Measurements from ENCODE around the gene ADAMTSL1. TPM values are rescaled to one million over a fixed set of nuclear protein-coding genes. Genes with fewer than 3 reads are reported as not detected.

Gene ADAMTSL1
- polyA plus RNA-seq, 1 donor, result 3.6 TPM

- no peak for DNase-seq
- no peaks in the 10 kb centered on the region for H3K4me1 ChIP-seq (ENCODE audit: control insufficient read depth, insufficient read depth, low read length)
- no peaks in the 10 kb centered on the region for H3K36me3 ChIP-seq (ENCODE audit: control insufficient read depth, insufficient read depth, low read length)
- H3K9me3 ChIP-seq (ENCODE audit: control insufficient read depth, low read depth, low read length), result no peaks in the 10 kb centered on the region
- H3K27me3 ChIP-seq (ENCODE audit: control insufficient read depth, insufficient read depth, low read length), result no peaks in the 10 kb centered on the region
- no peak overlapping the region for H3K4me3 ChIP-seq (ENCODE audit: low read length)
- H3K27ac ChIP-seq (ENCODE audit: low read length), result no peak overlapping the region
Observed at GRCh38 chr9:18675973-18676372, 202.0 kb downstream of the ADAMTSL1 start.

- Histone ChIP-seq H3K9me3 (ENCODE audit: control insufficient read depth, low read depth, low read length) (no peaks in the 10 kb centered on the region), H3K4me1 (ENCODE audit: control insufficient read depth, insufficient read depth, low read length) (no peaks in the 10 kb centered on the region), H3K4me3 (ENCODE audit: low read length) (no peak overlapping the region), H3K27me3 (ENCODE audit: control insufficient read depth, insufficient read depth, low read length) (no peaks in the 10 kb centered on the region), H3K27ac (ENCODE audit: low read length) (no peak overlapping the region), H3K36me3 (ENCODE audit: control insufficient read depth, insufficient read depth, low read length) (no peaks in the 10 kb centered on the region)
- 50% methylated on average over 1 of the region's 2 CpGs for WGBS (ENCODE audit: insufficient coverage, low lambda C conversion rate)
- DNase-seq, result no peak
Observed at GRCh38 chr9:18676525-18676924, 202.6 kb downstream of the ADAMTSL1 start.

- Histone ChIP-seq H3K9me3 (ENCODE audit: control insufficient read depth, low read depth, low read length) (no peaks in the 10 kb centered on the region), H3K4me3 (ENCODE audit: low read length) (no peak overlapping the region), H3K36me3 (ENCODE audit: control insufficient read depth, insufficient read depth, low read length) (no peaks in the 10 kb centered on the region), H3K27ac (ENCODE audit: low read length) (no peak overlapping the region), H3K27me3 (ENCODE audit: control insufficient read depth, insufficient read depth, low read length) (no peaks in the 10 kb centered on the region), H3K4me1 (ENCODE audit: control insufficient read depth, insufficient read depth, low read length) (no peaks in the 10 kb centered on the region)
- 100% methylated on average over 1 of the region's 1 CpG for WGBS (ENCODE audit: insufficient coverage, low lambda C conversion rate)
- no peak for DNase-seq
Observed at GRCh38 chr9:18678821-18679590, 205.1 kb downstream of the ADAMTSL1 start.

- H3K27ac ChIP-seq (ENCODE audit: low read length), result no peak overlapping the region
Observed at GRCh38 chr9:18682907-18683306, 209.0 kb downstream of the ADAMTSL1 start.

GRCh38 chr9:18683312-18683711, 209.4 kb downstream of the ADAMTSL1 start:
- no peaks in the 10 kb centered on the region for H3K36me3 ChIP-seq (ENCODE audit: control insufficient read depth, insufficient read depth, low read length)
- H3K27ac ChIP-seq (ENCODE audit: low read length), result no peak overlapping the region
- H3K4me3 ChIP-seq (ENCODE audit: low read length), result no peak overlapping the region
- H3K4me1 ChIP-seq (ENCODE audit: control insufficient read depth, insufficient read depth, low read length), result no peaks in the 10 kb centered on the region
- no peak for DNase-seq
- H3K27me3 ChIP-seq (ENCODE audit: control insufficient read depth, insufficient read depth, low read length), result no peaks in the 10 kb centered on the region
- H3K9me3 ChIP-seq (ENCODE audit: control insufficient read depth, low read depth, low read length), result no peaks in the 10 kb centered on the region
- 80% methylated on average over 1 of the region's 12 CpGs for WGBS (ENCODE audit: insufficient coverage, low lambda C conversion rate)

More at GRCh38 chr9:18682907-18683306, 209.0 kb downstream of the ADAMTSL1 start:
- Histone ChIP-seq H3K36me3 (ENCODE audit: control insufficient read depth, insufficient read depth, low read length) (no peaks in the 10 kb centered on the region), H3K9me3 (ENCODE audit: control insufficient read depth, low read depth, low read length) (no peaks in the 10 kb centered on the region), H3K27me3 (ENCODE audit: control insufficient read depth, insufficient read depth, low read length) (no peaks in the 10 kb centered on the region), H3K4me3 (ENCODE audit: low read length) (no peak overlapping the region), H3K4me1 (ENCODE audit: control insufficient read depth, insufficient read depth, low read length) (no peaks in the 10 kb centered on the region)
- DNase-seq, result no peak
- no CpG with 5 or more reads among the region's 6 CpGs for WGBS (ENCODE audit: insufficient coverage, low lambda C conversion rate)

- no peaks in the 10 kb centered on the region for H3K4me1 ChIP-seq (ENCODE audit: control insufficient read depth, insufficient read depth, low read length)
- H3K36me3 ChIP-seq (ENCODE audit: control insufficient read depth, insufficient read depth, low read length), result no peaks in the 10 kb centered on the region
- H3K4me3 ChIP-seq (ENCODE audit: low read length), result no peak overlapping the region
- no peak for DNase-seq
- no peak overlapping the region for H3K27ac ChIP-seq (ENCODE audit: low read length)
- no peaks in the 10 kb centered on the region for H3K27me3 ChIP-seq (ENCODE audit: control insufficient read depth, insufficient read depth, low read length)
- no peaks in the 10 kb centered on the region for H3K9me3 ChIP-seq (ENCODE audit: control insufficient read depth, low read depth, low read length)
- no CpG with 5 or more reads among the region's 1 CpG for WGBS (ENCODE audit: insufficient coverage, low lambda C conversion rate)
Observed at GRCh38 chr9:18683851-18684250, 209.9 kb downstream of the ADAMTSL1 start.

- Histone ChIP-seq H3K36me3 (ENCODE audit: control insufficient read depth, insufficient read depth, low read length) (no peaks in the 10 kb centered on the region), H3K9me3 (ENCODE audit: control insufficient read depth, low read depth, low read length) (no peaks in the 10 kb centered on the region), H3K27me3 (ENCODE audit: control insufficient read depth, insufficient read depth, low read length) (no peaks in the 10 kb centered on the region), H3K4me1 (ENCODE audit: control insufficient read depth, insufficient read depth, low read length) (no peaks in the 10 kb centered on the region), H3K4me3 (ENCODE audit: low read length) (no peak overlapping the region), H3K27ac (ENCODE audit: low read length) (no peak overlapping the region)
- 93% methylated on average over 2 of the region's 5 CpGs for WGBS (ENCODE audit: insufficient coverage, low lambda C conversion rate)
- no peak for DNase-seq
Observed at GRCh38 chr9:18684593-18685317, 210.8 kb downstream of the ADAMTSL1 start.

- Histone ChIP-seq H3K4me1 (ENCODE audit: control insufficient read depth, insufficient read depth, low read length) (no peaks in the 10 kb centered on the region), H3K4me3 (ENCODE audit: low read length) (no peak overlapping the region), H3K36me3 (ENCODE audit: control insufficient read depth, insufficient read depth, low read length) (no peaks in the 10 kb centered on the region), H3K27me3 (ENCODE audit: control insufficient read depth, insufficient read depth, low read length) (no peaks in the 10 kb centered on the region), H3K27ac (ENCODE audit: low read length) (no peak overlapping the region), H3K9me3 (ENCODE audit: control insufficient read depth, low read depth, low read length) (no peaks in the 10 kb centered on the region)
- WGBS (ENCODE audit: insufficient coverage, low lambda C conversion rate), result 75% methylated on average over 2 of the region's 6 CpGs
- DNase-seq, result no peak
Observed at GRCh38 chr9:18688581-18689565, 214.9 kb downstream of the ADAMTSL1 start.

- H3K27me3 ChIP-seq (ENCODE audit: control insufficient read depth, insufficient read depth, low read length), result no peaks in the 10 kb centered on the region
- no peaks in the 10 kb centered on the region for H3K4me1 ChIP-seq (ENCODE audit: control insufficient read depth, insufficient read depth, low read length)
- H3K36me3 ChIP-seq (ENCODE audit: control insufficient read depth, insufficient read depth, low read length), result no peaks in the 10 kb centered on the region
- no peak overlapping the region for H3K27ac ChIP-seq (ENCODE audit: low read length)
- no peak overlapping the region for H3K4me3 ChIP-seq (ENCODE audit: low read length)
- no peak for DNase-seq
- H3K9me3 ChIP-seq (ENCODE audit: control insufficient read depth, low read depth, low read length), result peaks cover 1% of the 10 kb centered on the region
Observed at GRCh38 chr9:18689921-18690320, 216.0 kb downstream of the ADAMTSL1 start.

GRCh38 chr9:18692268-18692667, 218.3 kb downstream of the ADAMTSL1 start:
- Histone ChIP-seq H3K36me3 (ENCODE audit: control insufficient read depth, insufficient read depth, low read length) (no peaks in the 10 kb centered on the region), H3K27ac (ENCODE audit: low read length) (no peak overlapping the region), H3K4me1 (ENCODE audit: control insufficient read depth, insufficient read depth, low read length) (no peaks in the 10 kb centered on the region), H3K4me3 (ENCODE audit: low read length) (no peak overlapping the region), H3K27me3 (ENCODE audit: control insufficient read depth, insufficient read depth, low read length) (no peaks in the 10 kb centered on the region), H3K9me3 (ENCODE audit: control insufficient read depth, low read depth, low read length) (peaks cover 3% of the 10 kb centered on the region)
- no CpG with 5 or more reads among the region's 5 CpGs for WGBS (ENCODE audit: insufficient coverage, low lambda C conversion rate)
- DNase-seq, result no peak

Measured in large intestine (tissue), 3 donors.